Mesothelial cell of epicardium (in vitro differentiated cells): Measurements from ENCODE around the gene TXNDC17. TPM values are rescaled to one million over a fixed set of nuclear protein-coding genes. Genes with fewer than 3 reads are reported as not detected.
"Not testable (repeated sequence)": the region's sequence is repeated elsewhere in the genome, so short reads cannot be mapped to it uniquely, and the experiment has no call there.

Experiments used
- DNase-seq, 2 experiments: peaks; one replicate each; pipeline ENCODE4 v3.0.0; 2021; ENCODE audit warnings: low spot score in 2 of 2; ENCODE audit not compliant: unreplicated experiment in 2 of 2
- H3K27ac Mint-ChIP-seq: 2 replicates; pipeline ENCODE4 v1.8.0; 2021; ENCODE audit warnings: mixed read lengths
- H3K27me3 Mint-ChIP-seq: 2 replicates; pipeline ENCODE4 v1.8.0; 2021; ENCODE audit warnings: low read depth, mixed read lengths
- H3K36me3 Mint-ChIP-seq: 2 replicates; pipeline ENCODE4 v1.8.0; 2021; ENCODE audit warnings: mixed read lengths
- H3K4me1 Mint-ChIP-seq: 2 replicates; pipeline ENCODE4 v1.8.0; 2021; ENCODE audit warnings: mixed read lengths
- H3K4me3 Mint-ChIP-seq: 2 replicates; pipeline ENCODE4 v1.8.0; 2021; ENCODE audit warnings: mild to moderate bottlenecking, moderate library complexity, mixed read lengths
- H3K9me3 Mint-ChIP-seq: 2 replicates; pipeline ENCODE4 v1.8.0; 2021; ENCODE audit warnings: mixed read lengths
- total RNA-seq: library from RNA; stranded (reverse); gene quantifications from 3 replicates; pipeline ENCODE4 v1.2.1, GENCODE V29; 2021
- TF ChIP-seq, protein P1 (sequence below): fragments of 200-600 bp; sonication (generic); IDR thresholded peaks from one replicate; pipeline ENCODE4 v1.5.0; 2021; ENCODE audit warnings: antibody characterized with exemption; ENCODE audit not compliant: unreplicated experiment

TXNDC17 gene
- total RNA-seq, 1 donor from 2014 or later, result 52.4 TPM

- H3K9me3 Mint-ChIP-seq, result no peaks in the 10 kb centered on the region
- peaks cover 2% of the 10 kb centered on the region for H3K4me1 Mint-ChIP-seq
- H3K36me3 Mint-ChIP-seq, result peaks cover 2% of the 10 kb centered on the region
- peaks cover 69% of the 10 kb centered on the region for H3K27me3 Mint-ChIP-seq
- TF ChIP-seq, protein P1, sequence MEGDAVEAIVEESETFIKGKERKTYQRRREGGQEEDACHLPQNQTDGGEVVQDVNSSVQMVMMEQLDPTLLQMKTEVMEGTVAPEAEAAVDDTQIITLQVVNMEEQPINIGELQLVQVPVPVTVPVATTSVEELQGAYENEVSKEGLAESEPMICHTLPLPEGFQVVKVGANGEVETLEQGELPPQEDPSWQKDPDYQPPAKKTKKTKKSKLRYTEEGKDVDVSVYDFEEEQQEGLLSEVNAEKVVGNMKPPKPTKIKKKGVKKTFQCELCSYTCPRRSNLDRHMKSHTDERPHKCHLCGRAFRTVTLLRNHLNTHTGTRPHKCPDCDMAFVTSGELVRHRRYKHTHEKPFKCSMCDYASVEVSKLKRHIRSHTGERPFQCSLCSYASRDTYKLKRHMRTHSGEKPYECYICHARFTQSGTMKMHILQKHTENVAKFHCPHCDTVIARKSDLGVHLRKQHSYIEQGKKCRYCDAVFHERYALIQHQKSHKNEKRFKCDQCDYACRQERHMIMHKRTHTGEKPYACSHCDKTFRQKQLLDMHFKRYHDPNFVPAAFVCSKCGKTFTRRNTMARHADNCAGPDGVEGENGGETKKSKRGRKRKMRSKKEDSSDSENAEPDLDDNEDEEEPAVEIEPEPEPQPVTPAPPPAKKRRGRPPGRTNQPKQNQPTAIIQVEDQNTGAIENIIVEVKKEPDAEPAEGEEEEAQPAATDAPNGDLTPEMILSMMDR, result no peak
- DNase-seq, result no peak
- H3K27ac Mint-ChIP-seq, result no peak overlapping the region
- H3K4me3 Mint-ChIP-seq, result no peak overlapping the region
Observed at GRCh38 chr17:6660805-6661463, 20.1 kb downstream of the TXNDC17 start.

DNA sequence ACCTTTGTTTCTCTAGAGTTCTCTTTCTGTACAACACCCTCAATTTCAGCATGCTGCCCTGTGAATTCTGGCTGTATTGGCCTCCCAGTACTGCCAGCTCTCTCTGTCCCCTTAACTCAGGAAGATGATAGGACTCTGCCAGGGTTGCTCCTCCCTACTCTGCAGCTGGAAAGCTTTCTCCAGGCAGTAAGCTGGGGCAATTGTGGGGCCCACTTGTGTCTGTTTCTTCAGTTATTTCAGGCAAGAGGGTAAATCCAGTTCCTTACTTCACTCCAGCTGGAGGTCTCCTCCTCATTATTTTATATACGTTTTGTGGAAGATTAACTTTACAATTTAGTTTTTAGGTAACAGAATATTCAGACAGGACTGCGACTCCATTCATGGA is 20.6 kb downstream of the TXNDC17 start:
- H3K4me1 Mint-ChIP-seq, result no peaks in the 10 kb centered on the region
- no peak overlapping the region for H3K27ac Mint-ChIP-seq
- DNase-seq, result no peak
- no peaks in the 10 kb centered on the region for H3K9me3 Mint-ChIP-seq
- no peak overlapping the region for H3K4me3 Mint-ChIP-seq
- TF ChIP-seq, protein P1, result no peak
- peaks cover 2% of the 10 kb centered on the region for H3K36me3 Mint-ChIP-seq
- peaks cover 68% of the 10 kb centered on the region for H3K27me3 Mint-ChIP-seq

GRCh38 chr17:6663200-6663599 is 22.3 kb downstream of the TXNDC17 start:
- H3K27me3 Mint-ChIP-seq, result peaks cover 65% of the 10 kb centered on the region
- H3K27ac Mint-ChIP-seq, DNase-seq, H3K4me3 Mint-ChIP-seq, H3K4me1 Mint-ChIP-seq, H3K36me3 Mint-ChIP-seq, H3K9me3 Mint-ChIP-seq: not testable (repeated sequence)

GRCh38 chr17:6666077-6666521 is 25.2 kb downstream of the TXNDC17 start:
- Mint-ChIP-seq H3K36me3 (no peaks in the 10 kb centered on the region), H3K9me3 (no peaks in the 10 kb centered on the region), H3K27ac (no peak overlapping the region), H3K27me3 (peaks cover 56% of the 10 kb centered on the region), H3K4me1 (no peaks in the 10 kb centered on the region), H3K4me3 (no peak overlapping the region)
- peak; percentile 53 to 71 for DNase-seq
- TF ChIP-seq, protein P1, result peak; percentile 81

- H3K4me1 Mint-ChIP-seq, result no peaks in the 10 kb centered on the region
- no peaks in the 10 kb centered on the region for H3K9me3 Mint-ChIP-seq
- no peak for DNase-seq
- no peaks in the 10 kb centered on the region for H3K36me3 Mint-ChIP-seq
- no peak overlapping the region for H3K27ac Mint-ChIP-seq
- peaks cover 51% of the 10 kb centered on the region for H3K27me3 Mint-ChIP-seq
- H3K4me3 Mint-ChIP-seq, result no peak overlapping the region
- TF ChIP-seq, protein P1, result no peak
Observed at GRCh38 chr17:6666557-6666956, 25.7 kb downstream of the TXNDC17 start.

DNA sequence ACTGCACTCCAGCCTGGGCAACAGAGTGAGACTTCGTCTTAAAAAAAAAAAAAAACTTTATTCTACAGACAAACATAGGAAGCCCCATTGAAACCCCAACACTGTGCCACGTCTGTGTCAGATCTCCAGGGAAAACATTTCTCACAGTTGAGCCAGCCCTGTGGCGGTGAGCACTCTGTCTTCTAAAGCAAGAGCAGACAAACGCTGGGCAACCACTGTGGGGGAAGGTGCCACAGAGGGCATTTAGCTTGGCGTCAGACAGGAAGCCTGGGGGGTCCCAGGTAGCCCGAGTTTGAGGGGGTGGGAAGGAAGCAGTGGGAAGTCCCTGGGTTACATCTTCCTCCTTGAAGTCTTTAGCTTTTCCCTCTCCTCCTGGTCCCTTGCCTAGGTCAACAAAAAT is 26.7 kb downstream of the TXNDC17 start:
- Mint-ChIP-seq H3K4me1 (no peaks in the 10 kb centered on the region), H3K27ac (no peak overlapping the region), H3K9me3 (no peaks in the 10 kb centered on the region), H3K27me3 (peaks cover 43% of the 10 kb centered on the region), H3K4me3 (no peak overlapping the region), H3K36me3 (no peaks in the 10 kb centered on the region)
- no peak for DNase-seq
- TF ChIP-seq, protein P1, result no peak
